Caco-2 (cell line): Measurements from ENCODE around the gene FAM240B. TPM values are rescaled to one million over a fixed set of nuclear protein-coding genes. Genes with fewer than 3 reads are reported as not detected.

Source experiments
- BruUV-seq: library from RNA; stranded (reverse); fragments of 400-500 nt; replicated peaks from 2 replicates; lab custom pipeline; 2021; lab: Mats Ljungman, UMichigan
- CTCF ChIA-PET: fragments of 300-600 bp; sonication (Branson Sonifier 250); formaldehyde crosslinking; loops from one replicate; lab custom pipeline; 2022; ENCODE audit warnings: antibody characterized with exemption; lab: Charles Lee
- POLR2A ChIA-PET: fragments of 300-600 bp; sonication (Branson Sonifier 250); formaldehyde crosslinking; loops from one replicate; lab custom pipeline; 2022; ENCODE audit warnings: antibody characterized with exemption; lab: Charles Lee
- DNase-seq, 2 experiments: peaks; one replicate each; pipeline versions ENCODE4 v3.0.0 to v3.0.0-alpha.2; 2020 to 2022
- H3K27me3 ChIP-seq: replicated peaks from 2 replicates; pipeline ENCODE4 v1.6.0; 2011; ENCODE audit warnings: low read length; ENCODE audit not compliant: control insufficient read depth, insufficient read depth
- H3K36me3 ChIP-seq: 2 replicates; pipeline ENCODE4 v1.5.1; 2011; ENCODE audit warnings: low read length; ENCODE audit not compliant: control insufficient read depth, insufficient read depth
- H3K4me1 ChIP-seq: fragments of 250-450 bp; sonication (Bioruptor Pico); 2 replicates; pipeline ENCODE4 v1.5.1; 2020; ENCODE audit warnings: mild to moderate bottlenecking
- H3K4me3 ChIP-seq: 2 replicates; pipeline ENCODE4 v1.5.1; 2011; ENCODE audit warnings: low read depth, mild to moderate bottlenecking, control low read depth, low read length
- H3K9me3 ChIP-seq: fragments of 250-450 bp; sonication (Bioruptor Pico); 2 replicates; pipeline ENCODE4 v1.5.1; 2020; ENCODE audit warnings: mild to moderate bottlenecking, moderate library complexity
- H3K27ac Mint-ChIP-seq: one replicate; pipeline ENCODE4 v1.8.0; 2022; ENCODE audit warnings: mixed read lengths; ENCODE audit not compliant: unreplicated experiment
- H3K27me3 Mint-ChIP-seq: one replicate; pipeline ENCODE4 v1.8.0; 2022; ENCODE audit warnings: mixed read lengths; ENCODE audit not compliant: insufficient read depth, unreplicated experiment
- H3K36me3 Mint-ChIP-seq: one replicate; pipeline ENCODE4 v1.8.0; 2022; ENCODE audit warnings: mild to moderate bottlenecking, mixed read lengths; ENCODE audit not compliant: insufficient read depth, unreplicated experiment
- H3K4me1 Mint-ChIP-seq: one replicate; pipeline ENCODE4 v1.8.0; 2022; ENCODE audit warnings: low read depth, mixed read lengths; ENCODE audit not compliant: unreplicated experiment
- H3K4me3 Mint-ChIP-seq: one replicate; pipeline ENCODE4 v1.8.0; 2022; ENCODE audit warnings: mild to moderate bottlenecking, moderate library complexity, mixed read lengths; ENCODE audit not compliant: unreplicated experiment
- H3K9me3 Mint-ChIP-seq: one replicate; pipeline ENCODE4 v1.8.0; 2022; ENCODE audit warnings: mixed read lengths; ENCODE audit not compliant: unreplicated experiment
- CTCF ChIP-seq, 2 experiments: fragments of 200-600 bp in 1 of 2; IDR thresholded peaks; 1 replicate in 1 of 2; 2 replicates in 1 of 2; pipeline versions ENCODE4 v1.5.1 to v1.8.0; 2011 to 2022; ENCODE audit warnings: antibody characterized with exemption in 1 of 2, control low read depth in 1 of 2, inconsistent platforms in 1 of 2, low read depth in 1 of 2, low read length in 1 of 2, mild to moderate bottlenecking in 1 of 2, moderate library complexity in 1 of 2; ENCODE audit not compliant: insufficient read depth in 1 of 2, severe bottlenecking in 1 of 2, unreplicated experiment in 1 of 2
- intact Hi-C: fragments of 100-400 bp; cut with micrococcal nuclease; formaldehyde crosslinking; loops from one replicate; pipeline ENCODE4 v1.10.0; 2022; ENCODE audit not compliant: unreplicated experiment
- total RNA-seq: library from RNA; stranded (reverse); gene quantifications from 2 replicates; pipeline ENCODE4 v1.2.3, GENCODE V29; 2022

The FAM240B gene
- total RNA-seq, 1 experiment from 2014 or later, result not detected

GRCh38 chr9:38659538-38659937 lies 60.4 kb downstream of the FAM240B start:
- H3K36me3 Mint-ChIP-seq, result no peaks in the 10 kb centered on the region
- no peak overlapping the region for H3K4me3 ChIP-seq
- no peaks in the 10 kb centered on the region for H3K4me1 ChIP-seq
- H3K27me3 ChIP-seq, result no peaks in the 10 kb centered on the region; the same call in 1 of the 2 replicates
- no peak overlapping the region for H3K27ac Mint-ChIP-seq
- CTCF ChIA-PET, result no interaction called here
- peaks cover 11% of the 10 kb centered on the region for H3K27me3 Mint-ChIP-seq
- BruUV-seq, result no TSS peak
- POLR2A ChIA-PET, result no interaction called here
- TF ChIP-seq CTCF (IDR thresholded peaks at IDR 0.05; ENCODE audit: insufficient read depth in 1 of 2, low read depth in 1 of 2, low read length in 1 of 2, severe bottlenecking in 1 of 2, unreplicated experiment in 1 of 2), result no peak
- no peaks in the 10 kb centered on the region for H3K36me3 ChIP-seq
- H3K4me3 Mint-ChIP-seq, result no peak overlapping the region
- no peak for DNase-seq
- no peaks in the 10 kb centered on the region for H3K9me3 Mint-ChIP-seq
- intact Hi-C loops, result no loop called here
- no peaks in the 10 kb centered on the region for H3K4me1 Mint-ChIP-seq
- no peaks in the 10 kb centered on the region for H3K9me3 ChIP-seq

GRCh38 chr9:38656896-38657295 lies 63.0 kb downstream of the FAM240B start:
- no peak overlapping the region for H3K4me3 ChIP-seq
- CTCF ChIA-PET, result no interaction called here
- Mint-ChIP-seq H3K36me3 (no peaks in the 10 kb centered on the region), H3K9me3 (no peaks in the 10 kb centered on the region), H3K4me3 (no peak overlapping the region), H3K27ac (no peak overlapping the region), H3K27me3 (peaks cover 5% of the 10 kb centered on the region), H3K4me1 (no peaks in the 10 kb centered on the region)
- H3K27me3 ChIP-seq, result no peaks in the 10 kb centered on the region; the same call in 1 of the 2 replicates
- H3K36me3 ChIP-seq, result no peaks in the 10 kb centered on the region
- H3K4me1 ChIP-seq, result no peaks in the 10 kb centered on the region
- BruUV-seq, result no TSS peak
- H3K9me3 ChIP-seq, result no peaks in the 10 kb centered on the region
- DNase-seq, result no peak
- POLR2A ChIA-PET, result no interaction called here
- no peak for TF ChIP-seq CTCF (IDR thresholded peaks at IDR 0.05; ENCODE audit: insufficient read depth in 1 of 2, low read depth in 1 of 2, low read length in 1 of 2, severe bottlenecking in 1 of 2, unreplicated experiment in 1 of 2)
- intact Hi-C loops, result no loop called here

- no peak overlapping the region for H3K27ac Mint-ChIP-seq
- no peaks in the 10 kb centered on the region for H3K27me3 Mint-ChIP-seq
- no peaks in the 10 kb centered on the region for H3K36me3 Mint-ChIP-seq
- no peaks in the 10 kb centered on the region for H3K9me3 Mint-ChIP-seq
- no peaks in the 10 kb centered on the region for H3K36me3 ChIP-seq
- POLR2A ChIA-PET, result no interaction called here
- H3K4me1 ChIP-seq, result no peaks in the 10 kb centered on the region
- no TSS peak for BruUV-seq
- intact Hi-C loops, result no loop called here
- CTCF ChIA-PET, result no interaction called here
- TF ChIP-seq CTCF (IDR thresholded peaks at IDR 0.05; ENCODE audit: insufficient read depth in 1 of 2, low read depth in 1 of 2, low read length in 1 of 2, severe bottlenecking in 1 of 2, unreplicated experiment in 1 of 2), result no peak
- H3K4me3 Mint-ChIP-seq, result no peak overlapping the region
- DNase-seq, result no peak
- no peak overlapping the region for H3K4me3 ChIP-seq
- H3K4me1 Mint-ChIP-seq, result no peaks in the 10 kb centered on the region
- H3K9me3 ChIP-seq, result no peaks in the 10 kb centered on the region
- no peaks in the 10 kb centered on the region; the same call in 1 of the 2 replicates for H3K27me3 ChIP-seq
These were observed 67.4 kb downstream of the FAM240B start for GRCh38 chr9:38652486-38652885.
